Measurements from ENCODE around the gene RBBP8. TPM values are rescaled to one million over a fixed set of nuclear protein-coding genes. Genes with fewer than 3 reads are reported as not detected.
A peak's percentile ranks its signal among the peaks of the same experiment; 100 is the strongest.

Gene RBBP8
- total RNA-seq, 1 experiment from 2014 or later: 65.2 TPM

- Mint-ChIP-seq H3K36me3 (ENCODE audit: insufficient read depth in 1 of 3, low read depth in 3 of 3) (peaks cover 4 to 30% (median 15%) of the 10 kb centered on the region in 3 experiments; a peak in 6 of 7 replicates), H3K27me3 (ENCODE audit: low read depth) (no peaks in the 10 kb centered on the region), H3K4me1 (peaks cover 3 to 7% of the 10 kb centered on the region in 2 experiments), H3K9me3 (no peaks in the 10 kb centered on the region), H3K27ac (peak overlapping the region in 1 of 3 experiments; percentile 2; a peak in 1 of 7 replicates), H3K4me3 (no peak overlapping the region)
- Histone ChIP-seq H3K27me3 (ENCODE audit: insufficient read depth, low read length) (no peaks in the 10 kb centered on the region), H4K8ac (replicated peaks; ENCODE audit: insufficient read length, low read depth, low read length) (no peak overlapping the region), H3K23ac (ENCODE audit: insufficient read length, low read depth, low read length) (no peak overlapping the region), H3K9ac (ENCODE audit: extremely low read depth, insufficient read length, low read length) (no peak overlapping the region), H3K4ac (ENCODE audit: low read depth, low read length) (no peak overlapping the region), H2BK5ac (ENCODE audit: insufficient read length, low read length) (no peak overlapping the region), H3K27ac (ENCODE audit: insufficient read length, low read depth, low read length) (no peak overlapping the region), H2BK12ac (ENCODE audit: insufficient read length, low read depth, low read length) (no peak overlapping the region), H2BK15ac (ENCODE audit: low read depth, low read length) (no peak overlapping the region), H3K9me3 (ENCODE audit: control insufficient read depth, low read depth, low read length) (no peaks in the 10 kb centered on the region), H3T11ph (ENCODE audit: low read length) (no peak overlapping the region), H3K4me2 (ENCODE audit: insufficient read depth, insufficient read length, low read length) (no peak overlapping the region), H3K79me2 (ENCODE audit: insufficient read depth, low read length) (no peaks in the 10 kb centered on the region), H2BK120ac (ENCODE audit: low read depth, low read length, poor library complexity, severe bottlenecking) (no peak overlapping the region), H3K14ac (ENCODE audit: insufficient read depth, low read length) (no peak overlapping the region), H3K79me1 (ENCODE audit: insufficient read depth, low read depth, low read length, poor library complexity, severe bottlenecking) (no peaks in the 10 kb centered on the region), H2AFZ (ENCODE audit: low read length) (no peak overlapping the region), H2AK5ac (ENCODE audit: insufficient read length, low read length) (no peak overlapping the region), H4K91ac (ENCODE audit: insufficient read length, low read depth, low read length) (no peak overlapping the region), H4K5ac (ENCODE audit: insufficient read length, low read depth, low read length) (no peak overlapping the region), H3K56ac (ENCODE audit: insufficient read length, low read depth, low read length) (no peak overlapping the region), H2BK20ac (ENCODE audit: low read depth, low read length, poor library complexity, severe bottlenecking) (no peak overlapping the region), H3K23me2 (ENCODE audit: insufficient read length, low read depth, low read length, poor library complexity, severe bottlenecking) (no peaks in the 10 kb centered on the region), H3K18ac (ENCODE audit: insufficient read length, low read depth, low read length) (no peak overlapping the region), H3K4me1 (ENCODE audit: insufficient read depth, low read length) (no peaks in the 10 kb centered on the region), H4K20me1 (ENCODE audit: control insufficient read depth, insufficient read depth, insufficient read length) (no peaks in the 10 kb centered on the region)
- DNase-seq: no peak
- TF ChIP-seq, protein P1, sequence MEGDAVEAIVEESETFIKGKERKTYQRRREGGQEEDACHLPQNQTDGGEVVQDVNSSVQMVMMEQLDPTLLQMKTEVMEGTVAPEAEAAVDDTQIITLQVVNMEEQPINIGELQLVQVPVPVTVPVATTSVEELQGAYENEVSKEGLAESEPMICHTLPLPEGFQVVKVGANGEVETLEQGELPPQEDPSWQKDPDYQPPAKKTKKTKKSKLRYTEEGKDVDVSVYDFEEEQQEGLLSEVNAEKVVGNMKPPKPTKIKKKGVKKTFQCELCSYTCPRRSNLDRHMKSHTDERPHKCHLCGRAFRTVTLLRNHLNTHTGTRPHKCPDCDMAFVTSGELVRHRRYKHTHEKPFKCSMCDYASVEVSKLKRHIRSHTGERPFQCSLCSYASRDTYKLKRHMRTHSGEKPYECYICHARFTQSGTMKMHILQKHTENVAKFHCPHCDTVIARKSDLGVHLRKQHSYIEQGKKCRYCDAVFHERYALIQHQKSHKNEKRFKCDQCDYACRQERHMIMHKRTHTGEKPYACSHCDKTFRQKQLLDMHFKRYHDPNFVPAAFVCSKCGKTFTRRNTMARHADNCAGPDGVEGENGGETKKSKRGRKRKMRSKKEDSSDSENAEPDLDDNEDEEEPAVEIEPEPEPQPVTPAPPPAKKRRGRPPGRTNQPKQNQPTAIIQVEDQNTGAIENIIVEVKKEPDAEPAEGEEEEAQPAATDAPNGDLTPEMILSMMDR (conservative IDR thresholded peaks at IDR 0.05): no peak
- no CpG with 5 or more reads among the region's 2 CpGs for WGBS (ENCODE audit: extremely low coverage, insufficient read length, low lambda C conversion rate)
These were observed 52.1 kb downstream of the RBBP8 start for GRCh38 chr18:22985250-22985649.

Measured in H9 (cell line).